HCT116 (cell line): ENCODE data around the gene PGAP6. TPM values are rescaled to one million over a fixed set of nuclear protein-coding genes. Genes with fewer than 3 reads are reported as not detected.
"Not testable (repeated sequence)": the region's sequence is repeated elsewhere in the genome, so short reads cannot be mapped to it uniquely, and the experiment has no call there.

Experiments used
- ATAC-seq: fragments of 200-7000 bp; cut with Tn5 transposase; 2 replicates; pipeline ENCODE4 v1.9.1; 2020; ENCODE audit warnings: mild to moderate bottlenecking, moderate library complexity
- BruUV-seq: library from RNA; stranded (reverse); fragments of 400-500 nt; replicated peaks from 2 replicates; lab custom pipeline; 2021; lab: Mats Ljungman, UMichigan
- CTCF ChIA-PET: fragments of 300-600 bp; sonication (Branson Sonifier 250); formaldehyde crosslinking; loops from one replicate; lab custom pipeline; 2021; ENCODE audit warnings: antibody characterized with exemption; lab: Charles Lee
- POLR2A ChIA-PET: fragments of 300-600, 350-600 bp; sonication (Branson Sonifier 250); formaldehyde crosslinking; loops from one replicate; lab custom pipeline; 2021; ENCODE audit warnings: antibody characterized with exemption; lab: Charles Lee
- RAD21 ChIA-PET, 2 experiments: fragments of 300-600 bp; sonication (Branson Sonifier 250); formaldehyde crosslinking; loops; one replicate each; lab custom pipeline; 2023; ENCODE audit warnings: low total read pairs in 2 of 2; ENCODE audit not compliant: uncharacterized antibody in 2 of 2, unreplicated experiment in 2 of 2, low non-redundant PET in 1 of 2; lab: Charles Lee
- DNase-seq: peaks from one replicate; pipeline ENCODE4 v3.0.0-alpha.2; 2010; ENCODE audit warnings: low read depth, low spot score
- H2AFZ ChIP-seq: fragments of 200-600 bp; shearing (Covaris generic), sonication (generic); 2 replicates; pipeline ENCODE4 v1.6.1; 2017; ENCODE audit warnings: low read depth, mixed run types, mixed read lengths, antibody characterized with exemption, low read length; ENCODE audit not compliant: poor library complexity, severe bottlenecking
- H3K27ac ChIP-seq: 2 replicates; pipeline ENCODE4 v1.5.1; 2012; ENCODE audit warnings: low read depth, low read length
- H3K27me3 ChIP-seq: fragments of 200-600 bp; sonication (generic); 2 replicates; pipeline ENCODE4 v1.6.1; 2016; ENCODE audit warnings: mixed run types, low read length, mixed read lengths; ENCODE audit not compliant: insufficient read depth
- H3K36me3 ChIP-seq, 2 experiments: fragments of 200-500 bp in 1 of 2; fragments of 200-600 bp in 1 of 2; sonication (Bioruptor generic) in 1 of 2; sonication (generic) in 1 of 2; 2 replicates each; pipeline versions ENCODE4 v1.5.1 to v1.6.1; 2014 to 2016; ENCODE audit warnings: low read length in 2 of 2, inconsistent platforms in 1 of 2, mixed read lengths in 1 of 2, mixed run types in 1 of 2; ENCODE audit not compliant: insufficient read depth in 2 of 2, control insufficient read depth in 1 of 2
- H3K4me1 ChIP-seq, 2 experiments: fragments of 200-600 bp in 1 of 2; sonication (generic) in 1 of 2; 2 replicates each; pipeline versions ENCODE4 v1.5.1 to v1.6.1; 2012 to 2017; ENCODE audit warnings: low read length in 2 of 2, inconsistent platforms in 1 of 2, mild to moderate bottlenecking in 1 of 2, mixed read lengths in 1 of 2, mixed run types in 1 of 2, moderate library complexity in 1 of 2; ENCODE audit not compliant: insufficient read depth in 2 of 2, control insufficient read depth in 1 of 2
- H3K4me2 ChIP-seq: fragments of 200-600 bp; sonication (generic); 2 replicates; pipeline ENCODE4 v1.6.1; 2017; ENCODE audit warnings: mixed run types, low read length, mixed read lengths
- H3K4me3 ChIP-seq, 2 experiments: fragments of 200-600 bp in 1 of 2; sonication (generic) in 1 of 2; replicated peaks in 1 of 2; 2 replicates each; pipeline ENCODE4 v1.5.1; 2011 to 2016; ENCODE audit warnings: low read length in 2 of 2, control low read depth in 1 of 2, low read depth in 1 of 2, mild to moderate bottlenecking in 1 of 2, mixed read lengths in 1 of 2, mixed run types in 1 of 2
- H3K79me2 ChIP-seq: fragments of 200-600 bp; sonication (generic); 2 replicates; pipeline ENCODE4 v1.6.1; 2017; ENCODE audit warnings: mild to moderate bottlenecking, mixed run types, low read length, moderate library complexity, mixed read lengths; ENCODE audit not compliant: insufficient read depth
- H3K9ac ChIP-seq: fragments of 200-600 bp; sonication (generic); 2 replicates; pipeline ENCODE4 v1.6.1; 2016; ENCODE audit warnings: low read length, mixed read lengths
- H3K9me2 ChIP-seq: fragments of 200-600 bp; sonication (generic), shearing (Covaris generic); 2 replicates; pipeline ENCODE4 v1.6.1; 2017; ENCODE audit warnings: mixed run types, mild to moderate bottlenecking, moderate library complexity; ENCODE audit not compliant: insufficient read depth
- H3K9me3 ChIP-seq, 2 experiments: fragments of 200-500 bp in 1 of 2; fragments of 200-600 bp in 1 of 2; sonication (Bioruptor generic) in 1 of 2; sonication (generic) in 1 of 2; 2 replicates each; pipeline ENCODE4 v1.6.1; 2014 to 2017; ENCODE audit warnings: low read length in 2 of 2, mixed read lengths in 2 of 2, inconsistent platforms in 1 of 2, low read depth in 1 of 2, mild to moderate bottlenecking in 1 of 2, mixed run types in 1 of 2, moderate library complexity in 1 of 2; ENCODE audit not compliant: control insufficient read depth in 1 of 2, insufficient read depth in 1 of 2
- H4K20me1 ChIP-seq: fragments of 200-600 bp; sonication (generic), shearing (Covaris generic); 2 replicates; pipeline ENCODE4 v1.6.1; 2017; ENCODE audit warnings: mixed run types, mild to moderate bottlenecking, moderate library complexity; ENCODE audit not compliant: insufficient read depth
- ZFX ChIP-seq: fragments of 450-650 bp; IDR thresholded peaks from 2 replicates; pipeline ENCODE4 v1.6.1; 2017
- intact Hi-C: fragments of 100-400 bp; cut with micrococcal nuclease; formaldehyde crosslinking; loops from 2 replicates; pipeline ENCODE4 v1.10.0; 2022
- total RNA-seq: library from RNA; stranded (reverse); gene quantifications from one replicate; pipeline ENCODE4 v1.2.1, GENCODE V29; 2021; ENCODE audit not compliant: unreplicated experiment
- TF ChIP-seq, protein P1 (sequence below): IDR thresholded peaks from 2 replicates; pipeline ENCODE4 v1.6.1; 2011; ENCODE audit warnings: mild to moderate bottlenecking, low read length, moderate library complexity; ENCODE audit not compliant: insufficient replicate concordance; ENCODE audit errors: extremely low read depth

The PGAP6 gene
- total RNA-seq, 1 experiment from 2014 or later = 35.4 TPM

DNA sequence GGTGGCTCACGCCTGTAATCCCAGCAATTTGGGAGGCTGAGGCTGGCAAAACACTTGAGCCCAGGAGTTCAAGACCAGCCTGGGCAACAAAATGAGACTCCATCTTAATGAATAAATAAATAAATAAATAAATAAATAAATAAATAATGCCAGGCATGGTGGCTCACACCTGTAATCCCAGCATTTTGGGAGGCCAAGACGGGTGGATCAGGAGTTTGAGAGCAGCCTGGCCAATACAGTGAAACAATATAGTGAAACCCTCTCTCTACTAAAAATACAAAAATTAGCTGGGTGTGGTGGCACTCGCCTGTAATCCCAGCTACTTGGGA lies 33.4 kb upstream of the PGAP6 start:
- H3K9me2 ChIP-seq, POLR2A ChIA-PET: not testable (repeated sequence)

DNA sequence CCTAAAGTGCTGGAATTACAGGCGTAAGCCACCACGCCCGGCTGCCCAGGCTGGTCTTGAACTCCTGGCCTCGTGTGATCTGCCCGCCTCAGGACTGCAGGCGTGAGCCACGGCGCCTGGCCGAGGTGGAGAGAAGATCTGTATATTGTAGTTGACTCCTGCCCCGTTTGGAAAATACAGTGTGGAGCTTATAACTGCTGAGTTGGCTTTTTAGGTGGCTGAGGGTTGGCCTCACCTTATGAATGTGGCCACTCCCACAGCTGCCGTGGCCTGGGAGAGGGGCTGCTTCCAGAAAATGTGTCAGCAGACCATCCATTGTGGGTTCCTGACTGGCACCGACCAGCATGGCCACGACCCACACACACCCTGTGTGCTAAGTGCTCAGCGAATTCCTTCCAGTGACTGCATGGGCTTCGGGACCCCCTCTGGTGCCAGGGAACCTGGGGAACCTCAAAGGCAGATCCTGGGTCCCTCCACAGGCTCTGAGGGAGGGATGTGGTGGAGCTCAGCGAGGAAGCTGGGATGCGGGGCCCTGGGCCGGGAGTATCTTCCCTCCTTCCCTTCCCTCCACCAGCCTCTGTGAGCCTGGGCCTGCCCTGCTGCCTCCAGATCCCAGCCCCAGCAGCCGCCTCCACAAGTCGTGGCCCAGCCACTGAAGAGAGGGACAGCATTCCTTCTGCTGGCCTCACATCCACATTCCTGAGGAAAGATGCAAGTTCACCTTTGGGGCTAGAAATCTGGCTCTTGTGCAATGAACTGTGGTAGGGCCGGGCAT lies 32.8 kb upstream of the PGAP6 start:
- ATAC-seq = no peak
- CTCF ChIA-PET = no interaction called here
- H3K9me2 ChIP-seq = no peaks in the 10 kb centered on the region
- no peak for DNase-seq
- H3K27ac ChIP-seq = no peak overlapping the region
- intact Hi-C loops = no loop called here
- RAD21 ChIA-PET = interaction anchor here in 1 of 2 experiments (0.7 kb wide), 1 partner anchor 73 kb away, joined by 4 read pairs; no protein-coding TSS in a partner anchor
- H3K79me2 ChIP-seq = no peaks in the 10 kb centered on the region
- TF ChIP-seq, protein P1, sequence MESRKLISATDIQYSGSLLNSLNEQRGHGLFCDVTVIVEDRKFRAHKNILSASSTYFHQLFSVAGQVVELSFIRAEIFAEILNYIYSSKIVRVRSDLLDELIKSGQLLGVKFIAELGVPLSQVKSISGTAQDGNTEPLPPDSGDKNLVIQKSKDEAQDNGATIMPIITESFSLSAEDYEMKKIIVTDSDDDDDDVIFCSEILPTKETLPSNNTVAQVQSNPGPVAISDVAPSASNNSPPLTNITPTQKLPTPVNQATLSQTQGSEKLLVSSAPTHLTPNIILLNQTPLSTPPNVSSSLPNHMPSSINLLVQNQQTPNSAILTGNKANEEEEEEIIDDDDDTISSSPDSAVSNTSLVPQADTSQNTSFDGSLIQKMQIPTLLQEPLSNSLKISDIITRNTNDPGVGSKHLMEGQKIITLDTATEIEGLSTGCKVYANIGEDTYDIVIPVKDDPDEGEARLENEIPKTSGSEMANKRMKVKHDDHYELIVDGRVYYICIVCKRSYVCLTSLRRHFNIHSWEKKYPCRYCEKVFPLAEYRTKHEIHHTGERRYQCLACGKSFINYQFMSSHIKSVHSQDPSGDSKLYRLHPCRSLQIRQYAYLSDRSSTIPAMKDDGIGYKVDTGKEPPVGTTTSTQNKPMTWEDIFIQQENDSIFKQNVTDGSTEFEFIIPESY = no peak
- no peak for TF ChIP-seq ZFX
- H3K4me2 ChIP-seq = no peak overlapping the region
- no peaks in the 10 kb centered on the region for H3K27me3 ChIP-seq
- no peaks in the 10 kb centered on the region for H3K36me3 ChIP-seq
- no peaks in the 10 kb centered on the region for H3K4me1 ChIP-seq
- H3K9ac ChIP-seq = no peak overlapping the region
- H2AFZ ChIP-seq = no peak overlapping the region
- POLR2A ChIA-PET = no interaction called here
- no peak overlapping the region for H3K4me3 ChIP-seq
- no TSS peak for BruUV-seq
- H4K20me1 ChIP-seq = no peaks in the 10 kb centered on the region
- H3K9me3 ChIP-seq = no peaks in the 10 kb centered on the region

More for the DNA sequence above, 33.4 kb upstream of the PGAP6 start:
- H3K27me3 ChIP-seq, H3K27ac ChIP-seq, CTCF ChIA-PET, H3K4me2 ChIP-seq, H3K9me3 ChIP-seq, H3K36me3 ChIP-seq, intact Hi-C loops, DNase-seq, H3K4me3 ChIP-seq, BruUV-seq, H4K20me1 ChIP-seq, H3K4me1 ChIP-seq, ATAC-seq, H3K9ac ChIP-seq, RAD21 ChIA-PET, H3K79me2 ChIP-seq, H2AFZ ChIP-seq: not testable (repeated sequence)
